A549 (cell line): ENCODE results near the gene TKFC. TPM values are rescaled to one million over a fixed set of nuclear protein-coding genes. Genes with fewer than 3 reads are reported as not detected.

Experiments used
- ATAC-seq, 2 experiments: fragments of 200-7000 bp in 1 of 2; fragments of >200 bp in 1 of 2; cut with Nextera tagmentation in 1 of 2; cut with Tn5 transposase in 1 of 2; 3 replicates each; pipeline versions ENCODE4 v1.8.0 to v1.9.1; 2018 to 2020; ENCODE audit warnings: mild to moderate bottlenecking in 1 of 2, moderate library complexity in 1 of 2
- CTCF ChIA-PET: fragments of 300-600 bp; sonication (Branson Sonifier 250); formaldehyde crosslinking; extraction: SDS; loops from one replicate; lab custom pipeline; 2021; ENCODE audit warnings: antibody characterized with exemption, inconsistent platforms; lab: Yijun Ruan, JAX
- POLR2A ChIA-PET: fragments of 350-600 bp; formaldehyde crosslinking; extraction: SDS; loops from one replicate; lab custom pipeline; 2021; ENCODE audit warnings: antibody characterized with exemption, inconsistent platforms; lab: Yijun Ruan, JAX
- DNase-seq, 2 experiments: peaks; one replicate each; pipeline versions ENCODE4 v3.0.0 to v3.0.0-alpha.2; 2011 to 2016; ENCODE audit warnings: low read depth in 1 of 2, low spot score in 1 of 2
- FAIRE-seq: peaks from 2 replicates; lab custom pipeline; 2011; peaks lifted over from hg19 to GRCh38; lab: Jason Lieb, UNC
- H3K27ac ChIP-seq, 2 experiments: fragments of >200 bp; sonication (Bioruptor Twin); formaldehyde crosslinking; 3 replicates each; pipeline ENCODE4 v1.5.1; 2016 to 2017
- H3K4me1 ChIP-seq: fragments of >200 bp; sonication (Bioruptor Twin); formaldehyde crosslinking; 3 replicates; pipeline ENCODE4 v1.6.1; 2016
- H3K4me2 ChIP-seq: fragments of >200 bp; sonication (Bioruptor Twin); formaldehyde crosslinking; 3 replicates; pipeline ENCODE4 v1.6.1; 2016
- H3K4me3 ChIP-seq: fragments of >200 bp; sonication (Bioruptor Twin); formaldehyde crosslinking; 3 replicates; pipeline ENCODE4 v1.5.1; 2016
- H3K9me3 ChIP-seq: fragments of >200 bp; sonication (Bioruptor Twin); formaldehyde crosslinking; 3 replicates; pipeline ENCODE4 v1.6.1; 2016
- ATOH8 ChIP-seq: fragments of 250-450 bp; sonication (Bioruptor Pico); IDR thresholded peaks from 2 replicates; pipeline ENCODE4 v1.5.0; 2020; ENCODE audit warnings: low read depth, mild to moderate bottlenecking, moderate library complexity
- BCL3 ChIP-seq: fragments of >200 bp; sonication (Bioruptor Twin); formaldehyde crosslinking; IDR thresholded peaks from 3 replicates; pipeline ENCODE4 v1.6.1; 2016
- BHLHE40 ChIP-seq: IDR thresholded peaks from 2 replicates; pipeline ENCODE4 v1.6.1; 2012; ENCODE audit warnings: low read depth, low read length, inconsistent platforms
- CEBPB ChIP-seq, 2 experiments: fragments of >200 bp in 1 of 2; sonication (Bioruptor Twin) in 1 of 2; formaldehyde crosslinking in 1 of 2; IDR thresholded peaks; 2 replicates each; pipeline ENCODE4 v1.6.1; 2012 to 2016
- EHF ChIP-seq: fragments of 250-450 bp; sonication (Bioruptor Pico); IDR thresholded peaks from 2 replicates; pipeline ENCODE4 v1.5.0; 2020; ENCODE audit warnings: mild to moderate bottlenecking
- EHMT2 ChIP-seq: fragments of 200-600 bp; sonication (generic); IDR thresholded peaks from 2 replicates; pipeline ENCODE4 v1.6.1; 2016; ENCODE audit warnings: antibody characterized with exemption, low read depth, mild to moderate bottlenecking, moderate library complexity
- EP300 ChIP-seq, 2 experiments: fragments of >200 bp; sonication (Bioruptor Twin); formaldehyde crosslinking; IDR thresholded peaks; 2 replicates in 1 of 2; 3 replicates in 1 of 2; pipeline ENCODE4 v1.6.1; 2016 to 2017
- FOSB ChIP-seq: fragments of 250-450 bp; sonication (Bioruptor Pico); IDR thresholded peaks from 2 replicates; pipeline ENCODE4 v1.5.0; 2020; ENCODE audit warnings: mild to moderate bottlenecking, moderate library complexity
- HOXB5 ChIP-seq: fragments of 250-450 bp; sonication (Bioruptor Pico); IDR thresholded peaks from 2 replicates; pipeline ENCODE4 v1.5.0; 2020; ENCODE audit warnings: mild to moderate bottlenecking, moderate library complexity
- KDM5A ChIP-seq: fragments of 200-600 bp; sonication (generic); IDR thresholded peaks from 2 replicates; pipeline ENCODE4 v1.6.1; 2016; ENCODE audit warnings: antibody characterized with exemption, mild to moderate bottlenecking
- NFE2L2 ChIP-seq: fragments of 150-350 bp; conservative IDR thresholded peaks from 2 replicates; pipeline ENCODE4 v1.6.1; 2014; ENCODE audit warnings: low read length
- NPAS2 ChIP-seq: fragments of 250-450 bp; sonication (Bioruptor Pico); IDR thresholded peaks from 2 replicates; pipeline ENCODE4 v1.8.0; 2022; ENCODE audit warnings: mild to moderate bottlenecking, moderate library complexity, borderline replicate concordance
- PHF8 ChIP-seq: fragments of 200-600 bp; sonication (generic); IDR thresholded peaks from 2 replicates; pipeline ENCODE4 v1.6.1; 2016; ENCODE audit warnings: low read depth, mild to moderate bottlenecking, antibody characterized with exemption, moderate library complexity, borderline replicate concordance
- POLR2AphosphoS2 ChIP-seq: conservative IDR thresholded peaks from 2 replicates; pipeline ENCODE4 v1.6.1; 2012; ENCODE audit warnings: low read length, improper control_type of control experiment, inconsistent platforms
- RAD21 ChIP-seq, 2 experiments: fragments of >200 bp in 1 of 2; sonication (Bioruptor Twin) in 1 of 2; formaldehyde crosslinking in 1 of 2; IDR thresholded peaks in 1 of 2; conservative IDR thresholded peaks in 1 of 2; 2 replicates in 1 of 2; 3 replicates in 1 of 2; pipeline ENCODE4 v1.6.1; 2012 to 2018; ENCODE audit warnings: inconsistent platforms in 1 of 2
- RARB ChIP-seq: fragments of 250-450 bp; sonication (Bioruptor Pico); IDR thresholded peaks from 2 replicates; pipeline ENCODE4 v1.8.0; 2021; ENCODE audit warnings: mild to moderate bottlenecking, moderate library complexity
- RCOR1 ChIP-seq: fragments of 150-350 bp; IDR thresholded peaks from 2 replicates; pipeline ENCODE4 v1.6.1; 2014; ENCODE audit warnings: antibody characterized with exemption, low read length, low read depth
- REST ChIP-seq: fragments of 200-600 bp; sonication (generic); IDR thresholded peaks from 2 replicates; pipeline ENCODE4 v1.6.1; 2016; ENCODE audit warnings: antibody characterized with exemption, mild to moderate bottlenecking, moderate library complexity
- SREBF2 ChIP-seq: fragments of 450-650 bp; IDR thresholded peaks from 2 replicates; pipeline ENCODE4 v1.6.1; 2014; ENCODE audit warnings: mild to moderate bottlenecking, moderate library complexity
- ZNF302 ChIP-seq: fragments of 250-450 bp; sonication (Bioruptor Pico); IDR thresholded peaks from 2 replicates; pipeline ENCODE4 v1.9.0; 2021; ENCODE audit warnings: inconsistent platforms, mild to moderate bottlenecking, moderate library complexity
- WGBS: methylation state at CpG from one replicate; pipeline ENCODE4 v1.1.6; 2017; ENCODE audit errors: missing lambda C conversion rate; 5-methylcytosine and 5-hydroxymethylcytosine counted together
- polyA plus RNA-seq, 4 experiments: library from polyadenylated mRNA; depleted of rRNA in 3 of 4; stranded (reverse); fragments of >200 nt; fragmentation: RNase III in 1 of 4; extraction: RNeasy Plus Mini Kit Qiagen cat#74134 plus additional on column Dnase treatment in 1 of 4; gene quantifications; 2 replicates in 3 of 4; 3 replicates in 1 of 4; pipeline ENCODE4 v1.2.3, GENCODE V29; 2011 to 2017

The TKFC gene
- polyA plus RNA-seq, 2 of the 4 experiments (the other 2 are of a cell fraction) = 46.5 to 48.7 TPM

GRCh38 chr11:61339490-61339878 lies 6.5 kb downstream of the TKFC start (continued):
- TF ChIP-seq RAD21 (conservative IDR thresholded peaks at IDR 0.05 in 1 of 2, IDR thresholded peaks at IDR 0.05 in 1 of 2) (no peak), RCOR1 (no peak), BCL3 (no peak), FOSB (CRISPR knock-in tag) (no peak)

- H3K4me1 ChIP-seq = peaks cover 1% of the 10 kb centered on the region
- 90% methylated on average over 2 of the region's 2 CpGs for WGBS
- TF ChIP-seq BHLHE40 (no peak), RARB (CRISPR knock-in tag) (no peak), EHF (no peak), EHMT2 (no peak), PHF8 (no peak), KDM5A (no peak), NFE2L2 (no peak), REST (no peak), SREBF2 (no peak), ATOH8 (no peak), BCL3 (no peak), NPAS2 (CRISPR knock-in tag) (no peak), POLR2AphosphoS2 (no peak), ZNF302 (CRISPR knock-in tag) (no peak), EP300 (IDR thresholded peaks at IDR 0.05) (no peak), CEBPB (IDR thresholded peaks at IDR 0.05) (no peak), HOXB5 (CRISPR knock-in tag) (no peak)
- H3K4me2 ChIP-seq = no peak overlapping the region
- H3K9me3 ChIP-seq = no peaks in the 10 kb centered on the region
- H3K27ac ChIP-seq = no peak overlapping the region
- FAIRE-seq = no peak
- H3K4me3 ChIP-seq = no peak overlapping the region
- POLR2A ChIA-PET = no interaction called here
- CTCF ChIA-PET = interaction anchor here (10.7 to 10.9 kb wide), 2 partner anchors 18 to 39 kb away, joined by 368 to 552 read pairs; partner anchors contain the start of genes CYB561A3 and TMEM138
- no peak for ATAC-seq
- DNase-seq = no peak
Measured at GRCh38 chr11:61340979-61341378, 8.0 kb downstream of the TKFC start.
